ENCODE measurements around the gene PTPN14. TPM values are rescaled to one million over a fixed set of nuclear protein-coding genes. Genes with fewer than 3 reads are reported as not detected.

Gene PTPN14
- total and polyA plus RNA-seq, 3 donors from 2014 or later = 14.8 to 59.2 (median 42.2) TPM

- no peak for DNase-seq
- Histone ChIP-seq H3K4me1 (no peaks in the 10 kb centered on the region), H3K9me3 (no peaks in the 10 kb centered on the region), H3K4me3 (no peak overlapping the region), H3K27ac (no peak overlapping the region), H3K36me3 (ENCODE audit: low read depth, missing control alignments) (no peaks in the 10 kb centered on the region), H3K27me3 (no peaks in the 10 kb centered on the region)
- WGBS, 2 donors = 71 to 83% methylated on average over 4 of the region's 4 CpGs
- intact Hi-C loops (cut with DNase I; ENCODE audit: low total_unique reads) = no loop called here
- TF ChIP-seq CTCF (IDR thresholded peaks at IDR 0.05) (no peak), POLR2A (IDR thresholded peaks at IDR 0.05) (no peak)
These were observed 188.0 kb downstream of the PTPN14 start for GRCh38 chr1:214363386-214363785.

- Histone ChIP-seq H3K9me3 (no peaks in the 10 kb centered on the region), H3K4me3 (no peak overlapping the region), H3K27ac (peak overlapping the region in 1 of 2 donors; percentile 41), H3K4me1 (no peaks in the 10 kb centered on the region), H3K27me3 (no peaks in the 10 kb centered on the region), H3K36me3 (ENCODE audit: low read depth, missing control alignments) (no peaks in the 10 kb centered on the region)
- intact Hi-C loops (cut with DNase I; ENCODE audit: low total_unique reads) = no loop called here
- TF ChIP-seq CTCF (IDR thresholded peaks at IDR 0.05) (no peak), POLR2A (IDR thresholded peaks at IDR 0.05) (no peak)
- no peak for DNase-seq
- WGBS, 2 donors = 75 to 83% methylated on average over 9 of the region's 9 CpGs
These were observed 189.1 kb downstream of the PTPN14 start for GRCh38 chr1:214362188-214362882.

GRCh38 chr1:214361636-214362035, 189.8 kb downstream of the PTPN14 start:
- peak overlapping the region in 1 of 2 donors; percentile 41 for H3K27ac ChIP-seq
- DNase-seq = no peak
- H3K27me3 ChIP-seq = no peaks in the 10 kb centered on the region
- H3K4me1 ChIP-seq = no peaks in the 10 kb centered on the region
- intact Hi-C loops (cut with DNase I; ENCODE audit: low total_unique reads) = no loop called here
- no peak overlapping the region for H3K4me3 ChIP-seq
- no peaks in the 10 kb centered on the region for H3K9me3 ChIP-seq
- 47 to 56% methylated on average over 1 of the region's 1 CpG for WGBS, 2 donors
- no peaks in the 10 kb centered on the region for H3K36me3 ChIP-seq (ENCODE audit: low read depth, missing control alignments)
- TF ChIP-seq POLR2A (IDR thresholded peaks at IDR 0.05) = no peak
- no peak for TF ChIP-seq CTCF (IDR thresholded peaks at IDR 0.05)

- H3K27me3 ChIP-seq = no peaks in the 10 kb centered on the region
- no peak overlapping the region for H3K27ac ChIP-seq
- intact Hi-C loops (cut with DNase I; ENCODE audit: low total_unique reads) = no loop called here
- TF ChIP-seq CTCF (IDR thresholded peaks at IDR 0.05) = no peak
- no peak for TF ChIP-seq POLR2A (IDR thresholded peaks at IDR 0.05)
- H3K9me3 ChIP-seq = no peaks in the 10 kb centered on the region
- H3K36me3 ChIP-seq (ENCODE audit: low read depth, missing control alignments) = no peaks in the 10 kb centered on the region
- 75 to 90% methylated on average over 3 of the region's 3 CpGs for WGBS, 2 donors
- H3K4me3 ChIP-seq = no peak overlapping the region
- DNase-seq = no peak
- H3K4me1 ChIP-seq = no peaks in the 10 kb centered on the region
These were observed 190.8 kb downstream of the PTPN14 start for GRCh38 chr1:214360525-214361164.
